K562 treated with DMSO at 1 percent for 4 hours (cell line): ENCODE measurements around the gene HSF2BP. TPM values are rescaled to one million over a fixed set of nuclear protein-coding genes. Genes with fewer than 3 reads are reported as not detected.

Source experiments
- total RNA-seq: library from RNA; unstranded; fragments of 300-600 nt; gene quantifications from 2 replicates; pipeline ENCODE4 v1.2.3, GENCODE V29; 2022; ENCODE audit not compliant: insufficient read depth

HSF2BP gene
- total RNA-seq, result 0.51 TPM in 1 of 2 replicates, not detected in the other

DNA sequence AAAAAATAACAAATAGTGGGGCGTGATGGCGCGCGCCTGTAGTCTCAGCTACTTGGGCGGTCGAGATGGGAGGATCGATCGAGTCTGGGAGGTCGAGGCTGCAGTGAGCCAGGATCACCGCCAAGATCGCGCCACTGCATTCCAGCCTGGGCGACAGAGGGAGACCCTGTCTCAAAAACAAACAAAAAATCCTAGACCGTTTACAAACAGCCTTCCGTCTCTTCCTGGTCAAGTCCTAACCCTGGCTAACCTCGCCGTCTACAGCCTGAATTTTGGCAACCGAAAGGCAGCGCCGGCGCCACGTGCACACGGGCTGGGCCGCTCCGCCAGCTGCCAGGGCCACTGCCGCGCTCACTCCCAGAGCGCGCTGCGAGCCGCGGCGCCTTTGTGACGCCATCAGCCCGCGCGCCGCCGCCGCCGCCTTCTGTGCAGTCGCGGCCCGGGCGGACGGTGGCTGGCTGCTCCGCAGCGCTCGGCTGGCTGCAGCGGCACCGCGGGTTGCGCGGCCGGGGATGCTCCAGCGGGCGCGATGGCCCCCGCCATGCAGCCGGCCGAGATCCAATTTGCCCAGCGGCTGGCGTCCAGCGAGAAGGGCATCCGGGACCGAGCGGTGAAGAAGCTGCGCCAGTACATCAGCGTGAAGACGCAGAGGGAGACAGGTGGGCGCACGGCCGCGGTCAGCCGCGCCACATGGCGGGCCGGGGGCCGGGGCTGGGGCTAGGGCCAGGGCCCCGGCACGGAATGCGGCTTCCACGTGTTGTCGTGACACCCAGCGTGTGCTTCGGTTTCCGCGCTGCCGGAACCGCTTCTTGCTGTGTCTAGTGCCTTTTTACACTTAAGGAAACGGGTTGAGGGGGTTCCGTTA is at the start of gene HSF2BP, which contains the start of gene RRP1B:
HSF2BP (minus strand) TSS at position 353 of the 865 bp plus-strand sequence. CDS start 1,392 bp downstream, outside the sequence.
RRP1B (plus strand) TSS at position 425 of the 865 bp plus-strand sequence; CDS start at position 530, 105 bp downstream.

Other genes starting within 250 kb of the HSF2BP start
- gene SIK1, start 232.4 kb downstream of the HSF2BP start, total RNA-seq, result 0.12 TPM in 1 of 2 replicates, not detected in the other
- 22.3 and 24.5 TPM in 2 replicates for gene RRP1B, start 72 bp upstream of the HSF2BP start, total RNA-seq
- 51.3 and 53.4 TPM in 2 replicates for gene PDXK, start 59.6 kb upstream of the HSF2BP start, total RNA-seq
- gene CSTB, start 116.8 kb upstream of the HSF2BP start, total RNA-seq, result 41.4 and 44.2 TPM in 2 replicates
- gene RRP1, start 130.1 kb upstream of the HSF2BP start, total RNA-seq, result 17.4 and 17.5 TPM in 2 replicates
- 35.9 and 42.1 TPM in 2 replicates for gene AGPAT3, start 205.7 kb upstream of the HSF2BP start, total RNA-seq